WI38 (cell line): ENCODE results near the gene SPOCK1.

Experiments
- H3K4me3 ChIP-seq: 2 replicates; pipeline ENCODE4 v1.5.1; 2011; ENCODE audit warnings: low read depth, mild to moderate bottlenecking, control low read depth, low read length
- TF ChIP-seq, protein P1 (sequence below): IDR thresholded peaks from 2 replicates; pipeline ENCODE4 v1.5.1; 2012; ENCODE audit warnings: low read depth, mild to moderate bottlenecking, control low read depth, low read length

The SPOCK1 gene

DNA sequence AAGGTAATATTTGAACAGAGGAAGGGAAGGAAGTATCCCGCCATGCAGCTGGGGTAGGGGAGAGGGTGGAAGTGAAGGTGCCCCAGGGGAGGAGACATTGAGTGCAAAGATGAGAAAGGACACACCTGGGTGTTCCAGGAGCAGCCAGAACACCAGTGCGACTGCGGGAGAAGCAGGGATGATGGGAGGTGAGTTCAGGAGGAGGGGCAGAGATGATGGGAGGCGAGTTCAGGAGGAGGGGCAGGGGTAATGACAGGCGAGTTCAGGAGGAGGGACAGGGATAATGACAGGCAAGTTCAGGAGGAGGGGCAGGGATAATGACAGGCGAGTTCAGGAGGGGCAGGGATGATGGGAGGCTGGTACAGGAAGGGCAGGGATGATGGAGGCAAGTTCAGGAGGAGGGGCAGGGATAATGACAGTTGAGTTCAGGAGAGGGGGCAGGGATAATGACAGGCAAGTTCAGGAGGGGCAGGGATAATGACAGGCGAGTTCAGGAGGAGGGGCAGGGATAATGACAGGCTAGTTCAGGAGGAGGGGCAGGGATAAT is 17.2 kb upstream of the SPOCK1 start:
- TF ChIP-seq, protein P1, sequence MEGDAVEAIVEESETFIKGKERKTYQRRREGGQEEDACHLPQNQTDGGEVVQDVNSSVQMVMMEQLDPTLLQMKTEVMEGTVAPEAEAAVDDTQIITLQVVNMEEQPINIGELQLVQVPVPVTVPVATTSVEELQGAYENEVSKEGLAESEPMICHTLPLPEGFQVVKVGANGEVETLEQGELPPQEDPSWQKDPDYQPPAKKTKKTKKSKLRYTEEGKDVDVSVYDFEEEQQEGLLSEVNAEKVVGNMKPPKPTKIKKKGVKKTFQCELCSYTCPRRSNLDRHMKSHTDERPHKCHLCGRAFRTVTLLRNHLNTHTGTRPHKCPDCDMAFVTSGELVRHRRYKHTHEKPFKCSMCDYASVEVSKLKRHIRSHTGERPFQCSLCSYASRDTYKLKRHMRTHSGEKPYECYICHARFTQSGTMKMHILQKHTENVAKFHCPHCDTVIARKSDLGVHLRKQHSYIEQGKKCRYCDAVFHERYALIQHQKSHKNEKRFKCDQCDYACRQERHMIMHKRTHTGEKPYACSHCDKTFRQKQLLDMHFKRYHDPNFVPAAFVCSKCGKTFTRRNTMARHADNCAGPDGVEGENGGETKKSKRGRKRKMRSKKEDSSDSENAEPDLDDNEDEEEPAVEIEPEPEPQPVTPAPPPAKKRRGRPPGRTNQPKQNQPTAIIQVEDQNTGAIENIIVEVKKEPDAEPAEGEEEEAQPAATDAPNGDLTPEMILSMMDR: no peak

DNA sequence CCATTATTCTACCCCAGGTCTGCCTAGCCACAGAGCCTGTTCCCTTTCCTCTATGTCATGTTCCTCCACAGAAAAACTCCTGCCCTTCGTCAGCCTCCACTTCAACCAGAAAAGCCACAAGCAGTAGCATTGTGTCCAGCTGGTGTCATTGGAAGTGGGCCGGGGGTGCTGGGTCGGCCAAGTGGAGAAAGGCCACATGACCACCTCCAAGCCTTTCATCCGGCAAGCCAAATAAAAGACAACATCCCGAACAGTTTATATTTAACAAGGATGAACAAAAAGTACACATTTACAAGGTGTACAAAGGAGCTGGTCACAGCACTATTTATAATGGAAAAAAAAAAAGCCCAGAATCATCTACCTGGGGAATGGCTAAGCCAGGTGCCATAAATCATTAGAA is 16.1 kb upstream of the SPOCK1 start:
- TF ChIP-seq, protein P1: no peak
- H3K4me3 ChIP-seq: no peak overlapping the region

More for the DNA sequence above, 17.2 kb upstream of the SPOCK1 start:
- no peak overlapping the region for H3K4me3 ChIP-seq

DNA sequence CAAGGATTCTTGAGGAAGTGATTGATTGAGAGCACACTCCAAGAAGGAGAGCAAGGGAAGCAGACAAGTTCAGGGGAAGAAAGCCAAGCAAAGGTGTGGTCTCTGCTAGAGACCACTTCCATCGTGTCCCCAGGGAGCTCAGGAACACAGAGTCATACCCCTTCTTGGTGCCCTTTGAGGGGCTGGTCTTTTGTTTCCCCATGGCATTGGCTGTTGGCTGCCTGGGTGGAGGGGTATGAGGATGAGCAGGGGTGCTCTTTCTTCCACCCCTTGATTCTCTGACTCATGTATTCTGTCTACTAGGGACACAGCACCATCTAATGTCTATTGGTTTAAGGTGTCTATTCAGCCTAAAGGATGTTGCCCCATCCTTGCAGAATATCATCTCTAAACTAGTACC is 11.5 kb upstream of the SPOCK1 start:
- TF ChIP-seq, protein P1: no peak

DNA sequence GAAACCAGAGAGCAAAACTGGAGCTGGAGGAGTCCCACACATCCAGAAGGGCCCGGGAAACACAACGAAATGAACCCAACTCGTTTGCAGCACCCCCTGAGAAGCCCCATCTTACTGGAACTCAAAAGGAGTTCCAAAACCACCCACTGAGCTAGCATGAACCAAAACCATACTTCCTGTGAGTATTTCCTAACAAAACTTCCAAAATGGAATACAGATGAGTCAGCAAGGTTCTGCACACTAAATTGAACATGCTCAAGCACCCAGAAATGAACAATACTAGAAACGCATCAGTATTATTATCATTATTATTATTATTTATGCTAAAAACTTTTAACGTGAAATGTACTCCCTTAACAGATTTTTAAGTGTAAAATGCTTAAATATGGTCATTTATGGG is 8.0 kb upstream of the SPOCK1 start:
- TF ChIP-seq, protein P1: no peak
- H3K4me3 ChIP-seq: no peak overlapping the region

More for the DNA sequence above, 11.5 kb upstream of the SPOCK1 start:
- no peak overlapping the region for H3K4me3 ChIP-seq

DNA sequence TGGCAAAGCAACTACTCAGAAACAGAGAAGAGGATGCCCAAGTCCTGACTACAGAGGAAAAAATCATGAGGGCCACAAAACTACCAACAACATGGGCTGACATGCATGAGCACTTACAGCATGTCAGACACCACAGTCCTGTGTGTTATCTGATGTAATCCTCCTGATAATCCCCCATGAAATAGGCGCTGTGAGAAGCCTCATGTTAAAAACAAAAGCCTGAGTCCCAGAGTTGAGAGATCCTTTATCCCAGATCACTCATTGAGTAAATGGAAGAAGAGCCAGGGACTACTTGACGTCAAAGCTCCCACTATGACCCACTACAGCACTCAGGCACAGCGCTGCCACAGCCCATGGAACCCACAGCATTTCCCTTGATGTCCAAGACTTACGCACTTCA is 7.2 kb upstream of the SPOCK1 start:
- H3K4me3 ChIP-seq: no peak overlapping the region
- TF ChIP-seq, protein P1: no peak

DNA sequence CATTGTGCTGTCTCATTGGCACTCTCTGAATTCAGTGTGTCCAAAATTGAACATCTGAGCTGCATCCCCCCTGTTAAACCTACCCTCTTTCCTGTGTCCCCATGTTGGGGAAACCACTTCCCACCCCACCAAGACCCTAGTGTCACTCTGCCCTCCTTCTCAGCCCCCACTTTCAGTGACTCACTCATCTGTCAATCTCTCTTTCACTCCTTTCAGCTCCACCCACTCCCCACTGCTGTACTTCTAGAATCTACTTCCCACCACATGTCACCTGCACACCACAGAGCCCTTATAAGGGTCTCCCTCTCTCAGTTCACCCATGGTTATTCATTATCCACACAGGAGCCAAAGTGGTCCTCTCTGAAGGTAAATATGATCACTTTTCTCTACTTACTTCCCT is 5.8 kb upstream of the SPOCK1 start:
- TF ChIP-seq, protein P1: no peak

DNA sequence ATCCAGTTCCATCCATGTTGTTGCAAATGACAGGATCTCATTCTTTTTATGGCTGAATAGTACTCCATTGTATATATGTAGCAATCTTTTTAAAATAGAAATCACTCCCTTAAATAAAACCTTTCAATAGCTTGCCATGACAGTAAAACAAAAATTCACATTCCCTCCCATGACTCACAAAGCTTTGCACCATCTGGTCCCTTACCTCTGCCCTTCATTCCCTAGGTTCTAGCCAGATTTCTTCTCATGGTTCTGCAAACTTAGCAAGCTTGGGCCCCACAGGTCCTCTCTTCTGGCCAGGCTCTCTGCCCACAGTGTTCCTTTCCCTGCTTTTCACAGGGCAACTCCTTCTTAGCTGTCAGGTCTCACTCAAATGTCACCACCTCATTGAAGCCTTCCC is 4.3 kb upstream of the SPOCK1 start:
- TF ChIP-seq, protein P1: no peak
- H3K4me3 ChIP-seq: no peak overlapping the region

More for the DNA sequence above, 5.8 kb upstream of the SPOCK1 start:
- H3K4me3 ChIP-seq: no peak overlapping the region
